Measurements from ENCODE around the gene FLNB. TPM values are rescaled to one million over a fixed set of nuclear protein-coding genes. Genes with fewer than 3 reads are reported as not detected.

FLNB gene
- total and polyA plus RNA-seq, 2 of the 4 experiments (the other 2 are of a cell fraction) = 78.0 to 136 TPM

- TF ChIP-seq MAZ (IDR thresholded peaks at IDR 0.05; ENCODE audit: borderline replicate concordance, low read depth, low read length) = no peak
- no peak for TF ChIP-seq RAD21 (IDR thresholded peaks at IDR 0.05; ENCODE audit: low read length)
- TF ChIP-seq, protein P1, sequence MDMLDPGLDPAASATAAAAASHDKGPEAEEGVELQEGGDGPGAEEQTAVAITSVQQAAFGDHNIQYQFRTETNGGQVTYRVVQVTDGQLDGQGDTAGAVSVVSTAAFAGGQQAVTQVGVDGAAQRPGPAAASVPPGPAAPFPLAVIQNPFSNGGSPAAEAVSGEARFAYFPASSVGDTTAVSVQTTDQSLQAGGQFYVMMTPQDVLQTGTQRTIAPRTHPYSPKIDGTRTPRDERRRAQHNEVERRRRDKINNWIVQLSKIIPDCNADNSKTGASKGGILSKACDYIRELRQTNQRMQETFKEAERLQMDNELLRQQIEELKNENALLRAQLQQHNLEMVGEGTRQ (IDR thresholded peaks at IDR 0.05; ENCODE audit: low read depth, low read length) = no peak
- no peak for TF ChIP-seq CEBPB (IDR thresholded peaks at IDR 0.05; ENCODE audit: low read depth, low read length)
- no peak for TF ChIP-seq SMC3 (IDR thresholded peaks at IDR 0.05; ENCODE audit: low read depth, low read length)
- Histone ChIP-seq H3K79me1 (ENCODE audit: low read depth in 1 of 2, low read length in 2 of 2) (peaks cover 55 to 63% of the 10 kb centered on the region in 2 experiments), H3K4ac (ENCODE audit: low read depth, low read length) (no peak overlapping the region), H3K14ac (replicated peaks; ENCODE audit: low read depth, low read length) (no peak overlapping the region; the same call in 1 of the 2 replicates), H4K8ac (ENCODE audit: low read depth in 2 of 2, low read length in 2 of 2) (no peak overlapping the region), H3K56ac (ENCODE audit: extremely low read depth, insufficient read depth, low read length) (no peak overlapping the region), H2AK9ac (replicated peaks; ENCODE audit: low read depth, low read length, poor library complexity) (no peak overlapping the region), H3K9me3 (ENCODE audit: control insufficient read depth, insufficient read depth, low read length) (no peaks in the 10 kb centered on the region), H3K9ac (ENCODE audit: low read depth, low read length) (no peak overlapping the region), H2BK20ac (ENCODE audit: low read depth, low read length) (no peak overlapping the region), H3K36me3 (ENCODE audit: control insufficient read depth, insufficient read depth, low read length) (peaks cover 68% of the 10 kb centered on the region), H3K4me2 (ENCODE audit: low read depth, low read length) (no peak overlapping the region), H4K5ac (ENCODE audit: low read depth, low read length) (no peak overlapping the region), H2BK15ac (ENCODE audit: low read depth, low read length) (no peak overlapping the region), H3K23ac (ENCODE audit: low read depth, low read length) (no peak overlapping the region), H3K4me3 (ENCODE audit: insufficient read depth, low read depth, low read length) (no peak overlapping the region), H4K91ac (ENCODE audit: insufficient read depth, low read depth, low read length) (no peak overlapping the region), H3K27me3 (ENCODE audit: control insufficient read depth, insufficient read depth, low read length) (no peaks in the 10 kb centered on the region), H4K20me1 (ENCODE audit: insufficient read depth, low read length) (0 out of 2 replicates have a peak, but pooled peaks cover 9% of the 10 kb centered on the region), H3K9me1 (ENCODE audit: insufficient read depth, low read length) (peaks cover 26% of the 10 kb centered on the region), H2BK120ac (ENCODE audit: low read depth, low read length) (no peak overlapping the region), H2BK5ac (ENCODE audit: low read depth, low read length, poor library complexity, severe bottlenecking) (no peak overlapping the region), H2AK5ac (ENCODE audit: low read depth, low read length) (no peak overlapping the region), H3K27ac (ENCODE audit: insufficient read depth, low read length) (peak overlapping the region; percentile 9; the same call in 1 of the 2 replicates), H2AFZ (replicated peaks; ENCODE audit: low read length, poor library complexity) (no peak overlapping the region), H3K18ac (ENCODE audit: low read depth, low read length) (no peak overlapping the region), H3K4me1 (ENCODE audit: control insufficient read depth, insufficient read depth, low read length) (peaks cover 17% of the 10 kb centered on the region)
- DNase-seq (no peak), ATAC-seq (ENCODE audit: low read depth) (no peak; the same call in 1 of the 2 replicates)
- POLR2A ChIA-PET (ENCODE audit: unreplicated experiment) = no interaction called here
- intact Hi-C loops (cut with micrococcal nuclease) = no loop called here
- dilution Hi-C loops (cut with HindIII; ENCODE audit: low sequenced_read_pairs, unreplicated experiment) = no loop called here
- 71% methylated on average over 1 of the region's 10 CpGs; no CpG with 5 or more reads in 1 of the 2 experiments for WGBS, 2 experiments (ENCODE audit: extremely low coverage in 2 of 2, insufficient read length in 1 of 2)
- BruUV-seq (replicated peaks) = no TSS peak
- in situ Hi-C loops (cut with MboI; ENCODE audit: low sequenced_read_pairs) = no loop called here
- CTCF ChIA-PET = interaction anchor here (0.6 to 1.5 kb wide), 2 partner anchors 112 to 179 kb away, joined by 3 to 4 read pairs; partner anchors contain the start of gene FLNB
These were observed 112.0 kb downstream of the FLNB start for GRCh38 chr3:58120075-58120812.
